Kidney epithelial cell (primary cell): ENCODE data around the gene AP3B1. TPM values are rescaled to one million over a fixed set of nuclear protein-coding genes. Genes with fewer than 3 reads are reported as not detected.
"Not testable (repeated sequence)": the region's sequence is repeated elsewhere in the genome, so short reads cannot be mapped to it uniquely, and the experiment has no call there.

Experiments
- DNase-seq: peaks from one replicate; pipeline ENCODE4 v3.0.0-alpha.2; 2010; ENCODE audit warnings: low read depth
- H3K27me3 ChIP-seq: 2 replicates; pipeline ENCODE4 v1.6.0; 2011; ENCODE audit warnings: low read length; ENCODE audit not compliant: control insufficient read depth, insufficient read depth
- H3K36me3 ChIP-seq: 2 replicates; pipeline ENCODE4 v1.5.1; 2011; ENCODE audit warnings: low read length; ENCODE audit not compliant: control insufficient read depth, insufficient read depth
- H3K4me3 ChIP-seq: 2 replicates; pipeline ENCODE4 v1.5.1; 2011; ENCODE audit warnings: low read depth, mild to moderate bottlenecking, control low read depth, low read length
- CTCF ChIP-seq: IDR thresholded peaks from 2 replicates; pipeline ENCODE4 v1.5.1; 2011; ENCODE audit warnings: mild to moderate bottlenecking, moderate library complexity, low read length, control low read depth, inconsistent platforms; ENCODE audit not compliant: insufficient read depth, poor library complexity, severe bottlenecking
- total RNA-seq: library from RNA; depleted of rRNA; stranded (reverse); fragments of >200 nt; gene quantifications from 2 replicates; pipeline ENCODE4 v1.2.3, GENCODE V29; 2015

AP3B1 gene
- total RNA-seq, 1 donor from 2014 or later, result 36.4 TPM

- TF ChIP-seq CTCF, result no peak
- Histone ChIP-seq H3K4me3 (no peak overlapping the region), H3K27me3 (no peaks in the 10 kb centered on the region), H3K36me3 (no peaks in the 10 kb centered on the region)
- no peak for DNase-seq
Observed at GRCh38 chr5:78056901-78057514, 237.5 kb downstream of the AP3B1 start.

GRCh38 chr5:78056053-78056452, 238.4 kb downstream of the AP3B1 start:
- Histone ChIP-seq H3K27me3 (no peaks in the 10 kb centered on the region), H3K4me3 (no peak overlapping the region), H3K36me3 (no peaks in the 10 kb centered on the region)
- no peak for DNase-seq
- no peak for TF ChIP-seq CTCF

- TF ChIP-seq CTCF, result no peak
- no peak for DNase-seq
Observed at GRCh38 chr5:78050888-78051287, 243.6 kb downstream of the AP3B1 start.

DNA sequence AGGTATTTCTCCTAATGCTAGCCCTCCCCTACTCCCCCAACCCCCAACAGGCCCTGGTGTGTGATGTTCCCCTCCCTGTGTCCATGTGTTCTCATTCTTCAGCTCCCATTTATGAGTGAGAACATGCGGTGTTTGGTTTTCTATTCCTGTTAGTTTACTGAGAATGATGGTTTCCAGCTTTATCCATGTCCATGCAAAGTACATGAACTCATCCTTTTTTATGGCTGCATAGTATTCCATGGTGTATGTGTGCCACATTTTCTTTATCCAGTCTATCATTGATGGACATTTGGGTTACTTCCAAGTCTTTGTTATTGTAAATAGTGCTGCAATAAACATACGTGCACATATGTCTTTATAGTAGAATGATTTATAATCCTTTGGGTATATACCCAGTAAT, 247.7 kb downstream of the AP3B1 start:
- not testable (repeated sequence) for DNase-seq, H3K4me3 ChIP-seq, H3K27me3 ChIP-seq, H3K36me3 ChIP-seq

More at GRCh38 chr5:78050888-78051287, 243.6 kb downstream of the AP3B1 start:
- Histone ChIP-seq H3K4me3 (no peak overlapping the region), H3K27me3 (no peaks in the 10 kb centered on the region), H3K36me3 (no peaks in the 10 kb centered on the region)

- DNase-seq, result no peak
- Histone ChIP-seq H3K27me3 (no peaks in the 10 kb centered on the region), H3K36me3 (no peaks in the 10 kb centered on the region), H3K4me3 (no peak overlapping the region)
- TF ChIP-seq CTCF, result no peak
Observed at GRCh38 chr5:78046006-78046405, 248.5 kb downstream of the AP3B1 start.

- no peak overlapping the region for H3K4me3 ChIP-seq
- no peak for TF ChIP-seq CTCF
- DNase-seq, result no peak
- H3K27me3 ChIP-seq, result no peaks in the 10 kb centered on the region
- H3K36me3 ChIP-seq, result no peaks in the 10 kb centered on the region
Observed at GRCh38 chr5:78041805-78042204, 252.7 kb downstream of the AP3B1 start.
